Renal pelvis (tissue), 4 donors: ENCODE results near the gene FUCA1. TPM values are rescaled to one million over a fixed set of nuclear protein-coding genes. Genes with fewer than 3 reads are reported as not detected.
"Not testable (repeated sequence)": the region's sequence is repeated elsewhere in the genome, so short reads cannot be mapped to it uniquely, and the experiment has no call there.

Source experiments
- DNase-seq: peaks from one replicate; pipeline ENCODE4 v3.0.0-alpha.2; 2013
- polyA plus RNA-seq, 3 donors: library from polyadenylated mRNA; unstranded; fragments of 120-200 nt; gene quantifications; one replicate each; pipeline ENCODE4 v1.2.1, GENCODE V29; 2013; ENCODE audit not compliant: insufficient read length in 3 of 3

FUCA1 gene
- polyA plus RNA-seq, 3 donors: 35.3 to 40.4 (median 40.0) TPM

DNA sequence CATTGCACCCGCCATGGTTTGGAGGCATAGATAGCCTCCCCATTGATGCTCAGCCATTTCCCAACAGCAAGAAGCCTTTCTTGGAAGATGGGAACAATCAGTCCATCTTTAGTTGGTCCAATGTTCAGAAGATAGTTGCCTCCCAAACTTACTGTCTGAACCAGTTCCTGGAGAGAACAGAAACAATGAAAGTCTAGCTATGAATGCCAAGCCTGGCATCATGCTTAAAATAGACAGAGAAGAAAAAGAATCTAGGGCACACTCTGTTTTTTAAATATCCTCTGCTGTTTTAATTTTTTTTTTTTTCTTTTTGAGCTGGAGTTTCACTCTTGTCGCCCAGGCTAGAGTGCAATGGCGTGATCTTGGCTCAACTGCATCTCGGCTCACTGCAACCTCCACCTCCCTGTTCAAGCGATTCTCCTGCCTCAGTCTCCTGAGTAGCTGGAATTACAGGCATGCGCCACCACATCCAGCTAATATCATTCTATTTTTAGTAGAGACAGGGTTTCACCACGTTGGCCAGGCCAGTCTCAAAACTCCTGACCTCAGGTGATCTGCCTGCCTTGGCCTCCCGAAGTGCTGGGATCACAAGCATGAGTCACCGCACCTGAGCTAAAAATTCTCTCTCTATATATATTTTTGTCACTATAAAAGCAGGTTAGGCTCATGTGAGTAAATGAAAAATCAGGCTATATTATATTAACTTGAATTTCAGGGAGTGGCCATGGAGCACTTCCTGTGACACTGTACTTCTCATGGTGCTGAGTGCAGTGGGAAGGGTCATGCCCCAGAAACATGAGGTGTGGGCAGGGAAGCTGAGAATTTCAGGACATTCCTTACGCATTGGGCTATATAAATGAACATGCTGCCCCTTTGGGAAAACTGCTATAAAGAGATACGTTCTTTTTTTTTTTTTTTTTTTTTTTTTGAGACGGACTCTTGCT, 19.1 kb downstream of the FUCA1 start:
- no peak for DNase-seq

DNA sequence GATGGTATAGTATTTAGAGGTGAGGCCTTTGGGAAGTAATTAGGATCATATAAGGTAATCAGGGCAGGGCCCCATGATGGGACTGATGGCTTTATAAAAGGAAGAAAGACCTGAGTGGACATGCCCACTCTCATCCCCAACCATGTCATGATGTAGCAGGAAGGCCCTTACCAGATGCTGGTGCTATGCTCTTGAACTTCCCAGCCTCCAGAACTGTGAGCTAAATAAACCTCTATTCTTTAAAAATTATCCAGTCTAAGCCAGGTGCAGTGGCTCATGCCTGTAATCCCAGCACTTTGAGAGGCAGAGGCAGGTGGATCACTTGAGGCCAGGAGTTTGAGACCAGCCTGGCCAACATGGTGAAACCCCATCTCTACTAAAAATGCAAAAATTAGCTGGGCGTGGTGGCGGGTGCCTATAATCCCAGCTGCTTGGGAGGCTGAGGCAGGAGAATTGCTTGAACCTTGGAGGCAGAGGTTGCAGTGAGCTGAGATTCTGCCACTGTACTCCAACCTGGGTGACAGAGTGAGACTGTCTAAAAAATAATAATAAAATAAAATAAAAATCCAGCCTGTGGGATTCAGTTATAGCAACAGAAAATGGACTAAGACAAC, 20.5 kb downstream of the FUCA1 start:
- DNase-seq: not testable (repeated sequence)

DNA sequence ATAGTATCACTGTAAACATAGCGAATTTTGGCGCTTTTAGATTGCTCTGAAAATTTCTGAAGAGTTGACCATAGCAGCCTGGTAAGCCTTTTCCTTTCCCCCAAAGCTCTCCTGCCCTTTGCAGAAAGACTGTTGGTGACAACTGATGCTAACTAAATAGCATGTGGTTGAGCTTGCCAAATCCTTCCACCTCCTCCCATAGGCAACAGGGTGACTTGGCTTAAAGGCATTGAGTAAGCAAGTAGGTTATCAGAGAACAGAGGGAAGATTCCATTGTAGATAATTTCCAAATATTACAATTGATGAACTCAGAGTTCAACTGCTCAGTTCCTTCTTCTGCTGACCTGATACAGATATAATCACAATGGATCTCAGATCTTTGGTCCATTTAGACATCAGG, 22.9 kb downstream of the FUCA1 start:
- no peak for DNase-seq

DNA sequence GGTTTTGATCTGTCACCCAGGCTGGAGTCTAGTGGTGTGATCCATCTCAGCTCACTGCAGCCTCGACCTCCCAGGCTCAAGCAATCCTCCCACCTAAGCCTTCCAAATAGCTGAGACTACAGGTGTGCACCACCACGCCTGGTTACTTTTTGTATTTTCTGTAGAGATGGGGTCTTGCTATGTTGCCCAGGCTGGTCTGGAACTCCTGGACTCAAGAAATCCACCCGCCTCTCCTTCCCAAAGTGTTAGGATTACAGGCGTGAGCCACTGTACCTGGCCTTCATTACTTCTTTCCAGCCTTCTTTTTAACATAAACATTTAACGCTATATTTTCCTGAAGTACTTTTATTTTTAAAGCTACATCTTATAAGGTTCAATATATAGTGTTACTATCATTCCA, 24.4 kb downstream of the FUCA1 start:
- DNase-seq: no peak

DNA sequence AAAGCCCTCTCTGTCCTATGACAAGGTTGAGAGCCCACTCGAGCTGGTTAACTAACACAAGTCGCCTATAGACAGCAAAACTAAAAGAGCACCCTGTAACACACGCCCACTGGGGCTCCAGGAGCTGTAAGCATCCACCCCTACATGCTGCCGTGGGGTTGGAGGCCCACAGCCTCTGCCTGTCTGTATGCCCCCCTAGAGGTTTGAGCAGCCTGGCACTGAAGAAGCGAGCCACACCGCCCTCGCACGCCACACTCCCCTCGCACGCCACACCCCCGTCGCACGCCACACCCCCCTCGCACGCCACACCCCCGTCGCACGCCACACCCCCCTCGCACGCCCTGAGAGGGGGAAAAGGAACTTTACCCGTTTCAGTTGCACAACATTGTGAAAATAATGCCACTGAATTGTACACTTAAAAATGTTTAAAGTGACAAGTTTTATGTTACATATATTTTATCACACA, 29.7 kb downstream of the FUCA1 start:
- peak; percentile 43 for DNase-seq

DNA sequence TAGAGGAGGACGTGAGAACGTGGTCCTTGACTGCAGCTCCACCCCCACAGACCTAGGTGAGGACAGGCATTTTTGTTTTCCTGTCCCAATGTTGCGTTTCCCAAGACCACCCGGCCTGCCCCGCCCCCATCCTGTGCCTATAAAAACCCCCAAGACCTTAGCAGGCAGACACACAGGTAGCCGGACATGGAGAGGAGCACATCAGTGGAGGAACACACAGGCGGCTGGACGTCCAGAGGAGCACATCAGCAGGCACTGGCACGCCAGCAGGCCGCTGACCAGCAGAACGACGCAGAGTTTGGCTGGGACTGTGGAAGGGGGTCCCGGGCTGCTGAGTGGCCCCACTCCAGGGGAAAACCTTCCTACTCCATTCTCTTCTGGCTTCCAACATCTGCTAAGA, 30.2 kb downstream of the FUCA1 start:
- no peak for DNase-seq

DNA sequence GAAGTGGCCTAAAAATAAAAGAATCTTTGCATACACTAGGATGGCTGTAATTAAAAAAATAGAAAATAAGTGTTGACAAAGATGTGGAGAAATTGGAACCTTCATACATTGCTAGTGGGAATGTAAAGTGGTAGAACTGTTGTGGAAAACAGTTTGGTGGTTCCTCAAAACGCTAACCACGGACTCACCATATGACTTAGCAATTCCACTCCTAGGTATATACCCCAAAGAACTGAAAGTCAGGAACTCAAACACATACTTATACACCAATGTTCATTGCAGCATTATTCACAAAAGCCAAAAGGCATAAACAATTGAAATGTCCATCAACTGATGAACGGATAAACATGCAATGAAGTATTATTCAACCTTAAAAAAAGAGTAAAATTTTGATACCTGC, 32.1 kb downstream of the FUCA1 start:
- no peak for DNase-seq

DNA sequence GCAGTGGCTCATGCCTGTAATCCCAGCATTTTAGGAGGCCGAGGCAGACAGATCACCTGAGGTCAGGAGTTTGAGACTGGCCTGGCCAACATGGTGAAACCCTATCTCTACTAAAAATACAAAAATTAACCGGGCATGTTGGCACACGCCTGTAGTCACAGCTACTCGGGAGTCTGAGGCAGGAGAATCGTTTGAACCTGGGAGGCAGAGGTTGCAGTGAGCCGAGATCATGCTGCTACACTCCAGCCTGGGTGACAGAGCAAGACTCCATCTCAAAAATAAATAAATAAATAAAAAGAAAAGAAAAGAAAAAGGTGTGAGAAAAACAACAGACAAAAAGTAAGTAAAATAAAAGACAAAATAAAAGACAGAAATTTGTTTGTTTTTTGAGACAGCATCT, 33.9 kb downstream of the FUCA1 start:
- DNase-seq: not testable (repeated sequence)

DNA sequence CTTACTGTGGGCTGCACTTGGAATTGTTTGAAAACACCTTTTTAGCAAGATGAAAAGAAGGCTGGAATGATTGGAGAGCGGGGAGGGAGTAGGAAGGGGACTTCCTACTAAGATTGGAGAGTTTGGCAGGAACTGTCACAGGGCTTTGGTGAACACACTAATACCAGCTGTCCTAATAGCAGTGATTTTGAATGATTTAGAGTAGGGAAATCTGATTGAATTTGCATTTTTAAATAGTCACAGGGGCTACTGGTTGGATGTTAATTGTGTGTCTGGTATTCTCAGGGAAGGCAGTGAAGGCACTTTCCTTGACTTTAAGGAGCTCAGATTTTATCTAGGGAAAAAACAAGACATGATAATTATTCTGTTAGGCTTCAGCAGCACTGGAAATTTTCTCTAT, 40.4 kb downstream of the FUCA1 start:
- no peak for DNase-seq

DNA sequence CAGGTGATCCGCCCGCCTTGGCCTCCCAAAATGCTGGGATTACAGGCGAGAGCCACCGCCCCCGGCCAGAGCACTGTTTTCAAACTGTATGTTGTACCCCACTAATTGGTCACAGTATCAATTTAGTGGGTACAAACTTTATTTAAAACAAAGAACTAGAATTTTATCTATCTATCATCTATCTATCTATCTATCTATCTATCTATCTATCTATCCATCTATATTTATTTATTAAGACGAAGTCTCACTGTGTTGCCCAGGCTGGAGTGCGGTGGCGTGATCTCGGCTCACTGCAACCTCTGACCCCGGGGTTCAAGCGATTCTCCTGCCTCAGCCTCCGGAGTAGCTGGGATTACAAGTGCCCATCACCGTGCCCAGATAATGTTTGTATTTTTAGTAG, 41.5 kb downstream of the FUCA1 start:
- DNase-seq: not testable (repeated sequence)

DNA sequence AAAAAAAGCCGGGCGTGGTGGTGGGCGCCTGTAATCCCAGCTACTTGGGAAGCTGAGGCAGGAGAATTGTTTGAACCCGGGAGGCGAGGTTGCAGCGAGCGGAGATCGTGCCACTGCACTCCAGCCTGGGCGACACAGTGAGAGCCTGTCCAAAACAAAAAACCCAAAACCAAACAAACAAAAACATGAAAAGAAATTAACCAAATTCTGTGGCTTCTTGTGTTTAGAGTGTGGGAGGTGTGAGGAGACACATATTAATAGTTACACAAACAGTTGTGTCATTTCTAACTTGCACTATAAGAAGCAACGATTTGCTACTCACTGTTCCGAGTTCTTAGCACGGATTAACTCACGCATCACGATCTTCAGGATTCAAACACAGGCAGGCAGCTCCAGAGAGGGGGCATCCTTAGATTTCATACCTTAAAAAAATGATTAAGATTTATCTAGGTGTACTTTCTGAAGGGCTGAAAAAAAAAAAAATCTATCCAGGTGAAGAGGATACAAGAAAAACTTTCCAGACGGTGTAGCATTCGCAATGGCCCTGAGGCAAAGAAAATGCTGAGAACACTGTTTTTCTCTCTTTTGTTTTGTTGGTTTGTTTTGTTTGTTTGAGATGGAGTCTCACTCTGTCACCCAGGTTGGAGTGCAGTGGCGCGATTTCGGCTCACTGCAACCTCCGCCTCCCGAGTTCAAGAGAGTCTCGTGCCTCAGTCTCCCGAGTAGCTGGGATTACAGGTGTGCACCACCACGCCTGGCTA, 42.1 kb downstream of the FUCA1 start:
- DNase-seq: no peak

DNA sequence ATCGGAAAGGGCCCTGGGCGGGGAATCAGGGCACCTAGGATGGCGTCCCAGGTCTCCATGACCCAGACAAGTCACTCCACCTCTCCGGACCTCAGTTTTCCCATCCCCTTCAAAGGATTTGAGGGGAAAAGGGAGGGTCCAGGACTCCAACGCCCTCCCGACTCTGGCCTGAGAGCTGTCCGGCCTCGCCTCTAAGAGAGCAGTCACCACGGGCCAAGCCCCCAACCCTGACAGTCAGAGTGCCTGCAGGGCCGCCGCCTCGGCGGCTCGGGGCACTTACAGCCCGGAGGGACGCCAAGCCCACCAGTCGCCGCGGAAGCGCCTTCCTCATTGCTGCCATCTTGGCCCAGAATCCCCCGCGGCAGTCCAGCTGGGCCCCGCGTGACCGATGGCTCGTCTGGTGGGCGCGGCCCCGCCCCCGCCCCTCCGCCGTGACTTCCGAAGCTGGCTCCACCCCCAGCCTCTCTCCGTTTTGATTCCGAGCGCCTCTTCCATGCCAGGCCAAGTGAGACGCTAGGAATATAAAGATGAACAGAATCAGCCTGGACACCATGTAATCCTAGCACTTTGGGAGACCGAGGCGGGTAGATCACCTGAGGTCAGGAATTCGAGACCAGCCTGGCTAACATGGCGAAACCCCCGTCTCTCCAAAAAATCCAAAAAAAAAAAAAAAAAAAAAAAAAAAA, 42.9 kb downstream of the FUCA1 start, which contains the start of gene HMGCL:
HMGCL (minus strand) TSS at position 354 of the 686 bp plus-strand sequence; CDS start at position 340, 14 bp downstream.
- peak; percentile 94 for DNase-seq

DNA sequence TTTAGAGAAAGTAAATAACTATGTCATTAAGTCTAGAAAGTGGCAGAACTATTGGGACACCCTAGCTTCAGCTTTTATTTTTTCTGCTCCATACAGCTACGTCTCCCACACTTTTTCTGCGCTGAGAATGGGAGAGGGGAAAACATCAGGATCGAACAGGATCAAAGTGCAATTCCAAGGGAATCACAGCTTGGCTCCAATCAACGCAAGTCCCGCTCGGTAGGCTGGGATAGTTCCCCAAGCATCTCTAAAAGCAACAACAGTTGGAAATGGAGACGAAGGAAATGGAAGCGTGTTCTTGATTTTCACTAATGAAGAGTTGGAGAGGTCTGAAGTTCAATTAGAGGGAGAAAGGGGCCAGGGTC, 43.4 kb downstream of the FUCA1 start:
- DNase-seq: no peak

DNA sequence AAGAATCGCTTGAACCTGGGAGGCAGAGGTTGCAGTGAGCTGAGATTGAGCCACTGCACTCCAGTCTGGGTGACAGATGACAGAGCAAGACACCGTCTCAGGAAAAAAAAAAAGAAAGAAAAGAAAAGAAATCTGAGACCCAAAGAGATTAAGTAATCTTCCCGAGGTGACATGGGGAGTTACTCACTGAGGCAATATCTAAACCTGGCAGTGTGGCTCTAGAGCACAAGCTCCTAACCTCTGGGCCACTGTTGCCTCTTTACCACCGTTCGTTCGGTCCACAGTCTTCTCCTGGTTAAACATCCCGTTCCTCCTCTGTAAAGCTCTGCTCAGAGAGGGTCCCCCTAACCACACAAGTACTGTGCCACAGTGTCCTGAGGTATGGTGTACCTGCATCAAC, 44.3 kb downstream of the FUCA1 start:
- DNase-seq: no peak

DNA sequence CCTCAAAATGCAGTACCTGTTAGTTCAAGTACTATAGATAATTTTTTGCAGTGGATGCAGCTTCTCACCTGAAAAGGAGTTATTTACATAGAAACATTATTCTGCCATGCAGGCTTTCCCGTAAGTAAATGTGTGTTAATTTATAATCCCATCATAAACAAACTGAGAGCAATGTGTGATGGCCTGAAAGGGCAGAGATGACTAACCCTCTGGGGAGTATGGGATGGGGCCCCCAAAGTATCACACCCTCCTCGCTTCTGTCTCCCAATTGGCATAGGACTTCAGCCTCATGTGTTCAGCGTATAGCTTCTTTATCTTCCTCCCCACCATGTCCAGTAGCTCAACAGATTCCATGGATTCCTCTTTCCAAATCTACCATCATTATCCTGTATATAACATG, 50.5 kb downstream of the FUCA1 start:
- no peak for DNase-seq

DNA sequence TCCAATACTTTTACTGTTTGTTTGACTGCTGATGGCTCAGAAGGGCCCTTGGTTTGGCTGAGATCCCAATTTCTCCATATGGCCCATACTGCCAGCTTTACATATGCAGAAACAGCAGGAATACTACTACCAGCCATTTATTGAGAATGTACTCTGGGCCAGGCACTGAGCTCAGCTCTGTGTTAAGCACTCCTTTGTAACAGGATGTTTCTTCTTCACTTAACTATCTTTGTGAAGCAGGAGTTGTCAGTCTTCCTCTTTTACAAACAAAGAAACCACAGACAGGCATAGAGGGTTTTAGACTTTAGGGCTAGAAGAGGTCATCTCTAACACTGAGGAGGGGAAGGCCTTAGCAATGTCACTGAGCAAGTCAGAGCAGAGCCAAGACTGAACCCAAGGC, 51.2 kb downstream of the FUCA1 start:
- DNase-seq: no peak

DNA sequence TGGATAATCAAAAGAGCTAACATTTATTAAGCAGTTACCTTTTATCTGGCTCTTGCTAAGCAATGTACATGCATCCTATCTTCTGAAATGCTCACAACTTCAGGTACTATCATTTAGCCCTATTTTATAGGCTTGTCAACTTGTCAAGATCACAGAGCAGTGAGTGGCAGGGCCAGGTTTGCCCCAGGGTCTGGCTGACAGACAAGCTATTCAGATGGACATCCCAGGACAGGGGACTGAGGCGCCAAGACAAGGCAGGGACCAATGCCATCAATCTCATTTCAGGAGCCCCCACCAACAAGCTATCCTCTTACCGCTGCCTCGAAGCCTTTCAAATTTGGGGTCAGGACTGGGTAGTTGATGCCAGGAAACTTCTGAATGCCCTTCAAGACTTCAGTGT, 51.7 kb downstream of the FUCA1 start:
- DNase-seq: no peak

DNA sequence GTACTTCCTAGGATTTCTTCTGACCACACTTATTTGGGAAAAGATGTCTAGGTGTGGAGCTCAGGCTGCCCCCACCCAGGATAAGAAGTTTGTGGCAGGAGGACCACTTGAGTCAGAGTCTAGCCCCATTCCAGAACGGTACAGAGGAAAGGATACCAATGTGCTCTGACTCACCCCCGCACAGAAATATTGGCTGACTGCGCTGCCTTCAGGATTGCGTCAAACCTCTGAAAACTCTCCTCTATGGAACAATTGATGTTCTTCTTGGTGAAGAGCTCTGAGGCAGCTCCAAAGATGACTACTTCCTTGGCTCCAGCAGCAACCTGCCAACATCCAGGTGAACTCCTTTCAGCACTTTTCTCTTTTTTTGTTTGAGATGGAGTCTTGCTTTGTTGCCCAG, 54.1 kb downstream of the FUCA1 start:
- DNase-seq: no peak

DNA sequence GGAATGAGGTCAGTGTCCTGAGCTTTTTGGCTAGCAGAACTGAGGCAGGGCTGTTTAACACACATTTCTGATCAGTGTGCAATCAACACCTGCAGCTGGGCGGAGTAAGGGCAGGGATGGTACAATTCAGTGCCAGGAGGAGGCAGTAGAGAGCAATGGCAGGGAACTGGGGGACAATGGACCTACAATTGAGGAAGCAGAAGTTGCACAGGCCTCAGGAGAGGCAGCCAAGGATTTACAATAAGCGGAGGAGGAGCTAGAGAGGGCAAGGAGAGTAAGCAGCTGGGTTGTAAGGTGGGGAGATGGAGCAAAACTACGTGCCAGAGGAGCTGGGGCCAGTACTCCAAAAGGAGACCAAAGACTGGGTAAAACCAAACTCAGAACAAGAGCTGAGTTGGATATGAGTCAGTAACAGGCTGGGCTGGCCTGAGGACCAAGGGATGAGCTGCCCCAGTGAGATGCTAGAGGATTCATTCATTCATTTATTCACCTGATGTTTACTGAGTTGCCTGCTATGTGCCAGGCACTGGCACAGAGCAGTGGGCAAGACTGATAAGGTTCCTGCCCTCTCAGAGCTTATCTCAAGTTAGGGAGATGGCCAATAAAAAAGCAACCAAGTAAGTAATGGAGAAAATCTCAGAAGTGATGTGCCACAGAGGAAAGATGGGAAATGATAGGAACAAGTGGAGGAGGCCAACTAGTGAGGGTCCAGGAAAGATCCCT, 57.1 kb downstream of the FUCA1 start:
- DNase-seq: no peak

DNA sequence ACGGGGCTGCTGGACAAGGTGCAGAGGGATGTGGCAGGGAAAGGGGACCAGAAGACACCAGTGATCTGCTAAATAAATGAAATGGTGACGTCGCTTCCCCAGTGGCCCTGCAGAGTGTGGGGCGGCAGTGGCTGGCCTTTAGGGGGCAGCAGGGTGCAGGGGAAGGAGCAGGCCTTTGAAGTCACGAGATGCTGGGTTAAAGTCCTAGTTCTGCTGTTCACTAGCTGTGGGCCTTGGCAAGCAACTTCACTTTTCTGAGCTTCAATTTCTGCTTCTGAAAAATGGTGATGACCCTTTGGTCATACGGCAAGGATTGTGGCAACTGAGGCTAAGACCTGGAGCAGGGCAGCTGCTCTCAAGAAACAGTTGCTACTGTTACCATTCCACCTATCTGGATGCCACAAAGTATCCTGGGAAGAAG, 58.3 kb downstream of the FUCA1 start:
- no peak for DNase-seq

DNA sequence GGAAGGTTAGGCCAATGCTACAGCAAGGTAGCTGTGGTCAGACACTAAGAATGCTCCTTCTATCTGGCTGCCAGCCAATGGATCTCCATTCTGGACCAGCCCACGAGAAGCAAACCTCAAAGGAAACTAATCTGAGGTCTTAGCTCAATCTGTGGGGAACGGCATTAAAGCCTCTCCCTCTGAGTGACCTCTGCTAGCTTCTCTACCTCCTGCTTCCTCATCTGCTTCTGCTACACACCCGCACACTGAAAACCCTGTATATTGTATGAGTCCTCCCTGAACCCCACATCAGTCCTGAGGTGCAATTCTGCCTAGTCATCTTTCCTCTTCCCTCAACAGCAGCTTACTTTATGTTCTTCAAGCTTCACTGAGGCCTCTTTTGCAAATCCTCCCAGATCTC, 60.6 kb downstream of the FUCA1 start:
- DNase-seq: no peak
